HepG2 (cell line): Measurements from ENCODE around the gene CASTOR1. TPM values are rescaled to one million over a fixed set of nuclear protein-coding genes. Genes with fewer than 3 reads are reported as not detected.

Experiments
- ARID2 ChIP-seq: sonication (generic); formaldehyde crosslinking; IDR thresholded peaks from 2 replicates; pipeline ENCODE4 v1.8.1; 2022; ENCODE audit warnings: mild to moderate bottlenecking, missing genetic modification reagents, borderline replicate concordance
- CENPX ChIP-seq: sonication (generic); formaldehyde crosslinking; IDR thresholded peaks from 2 replicates; pipeline ENCODE4 v1.9.0; 2021; ENCODE audit warnings: mild to moderate bottlenecking, missing genetic modification reagents, moderate library complexity
- FOXK2 ChIP-seq: fragments of 450-650 bp; IDR thresholded peaks from 2 replicates; pipeline ENCODE4 v1.6.1; 2016
- HNRNPLL ChIP-seq: fragments of 200-400 bp; formaldehyde crosslinking; IDR thresholded peaks from 2 replicates; pipeline ENCODE4 v1.6.1; 2017; ENCODE audit warnings: mild to moderate bottlenecking, low read depth, low read length; ENCODE audit not compliant: poor library complexity, severe bottlenecking
- MXI1 ChIP-seq: IDR thresholded peaks from 3 replicates; pipeline ENCODE4 v1.6.1; 2012; ENCODE audit warnings: low read depth, low read length, inconsistent platforms, borderline replicate concordance
- TSC22D2 ChIP-seq: sonication (generic); formaldehyde crosslinking; IDR thresholded peaks from 2 replicates; pipeline ENCODE4 v1.5.1; 2020; ENCODE audit warnings: missing genetic modification reagents, mild to moderate bottlenecking, borderline replicate concordance
- ZFP82 ChIP-seq: sonication (generic); formaldehyde crosslinking; IDR thresholded peaks from 2 replicates; pipeline ENCODE4 v1.5.1; 2020; ENCODE audit warnings: mild to moderate bottlenecking, missing genetic modification reagents, borderline replicate concordance
- ZKSCAN1 ChIP-seq: fragments of 150-350 bp; IDR thresholded peaks from 2 replicates; pipeline ENCODE4 v1.6.1; 2014; ENCODE audit warnings: low read length
- ZNF674 ChIP-seq: sonication (generic); formaldehyde crosslinking; IDR thresholded peaks from 2 replicates; pipeline ENCODE4 v1.5.0; 2020; ENCODE audit warnings: low read depth, mild to moderate bottlenecking, missing genetic modification reagents
- ZNF713 ChIP-seq: sonication (generic); formaldehyde crosslinking; IDR thresholded peaks from 2 replicates; pipeline ENCODE4 v1.4.0; 2020; ENCODE audit warnings: mild to moderate bottlenecking, missing genetic modification reagents
- ZNF766 ChIP-seq: sonication (generic); formaldehyde crosslinking; IDR thresholded peaks from 2 replicates; pipeline ENCODE4 v1.5.0; 2020; ENCODE audit warnings: missing genetic modification reagents, borderline replicate concordance
- ZSCAN9 ChIP-seq: IDR thresholded peaks from 2 replicates; pipeline ENCODE4 v1.6.1; 2016; ENCODE audit warnings: borderline replicate concordance
- polyA plus RNA-seq, 8 experiments: library from polyadenylated mRNA; depleted of rRNA in 3 of 8; stranded (reverse) in 7 of 8; unstranded in 1 of 8; fragments of >200 nt; fragmentation: Illumina TruSeq in 4 of 8; extraction: Trizol in 4 of 8; gene quantifications; 2 replicates each; pipeline versions ENCODE4 v1.2.1 to v1.2.3, GENCODE V29; 2011 to 2016; ENCODE audit warnings: low read depth in 4 of 8, missing spikeins in 1 of 8, mixed read lengths in 1 of 8; ENCODE audit not compliant: insufficient read depth in 1 of 8
- total RNA-seq, 5 experiments: library from RNA; depleted of rRNA; stranded (reverse); fragments of >200 nt; fragmentation: Illumina TruSeq; extraction: Trizol; gene quantifications; 2 replicates each; pipeline ENCODE4 v1.2.3, GENCODE V29; 2016; ENCODE audit warnings: low read depth in 1 of 5
- TF ChIP-seq, protein P1 (sequence below): fragments of 450-650 bp; IDR thresholded peaks from 2 replicates; pipeline ENCODE4 v1.6.1; 2016
- TF ChIP-seq, protein P2 (sequence below): sonication (generic); formaldehyde crosslinking; IDR thresholded peaks from 2 replicates; pipeline ENCODE4 v1.4.0; 2020; ENCODE audit warnings: mild to moderate bottlenecking, missing genetic modification reagents
- TF ChIP-seq, protein P3 (sequence below): sonication (generic); formaldehyde crosslinking; IDR thresholded peaks from 2 replicates; pipeline ENCODE4 v1.4.0; 2020; ENCODE audit warnings: missing genetic modification reagents; ENCODE audit errors: not compliant biosample characterization
- TF ChIP-seq, protein P4 (sequence below): sonication (generic); formaldehyde crosslinking; IDR thresholded peaks from 2 replicates; pipeline ENCODE4 v1.4.0; 2020; ENCODE audit warnings: missing genetic modification reagents
- TF ChIP-seq, protein P5 (sequence below): sonication (generic); formaldehyde crosslinking; IDR thresholded peaks from 2 replicates; pipeline ENCODE4 v1.5.1; 2020; ENCODE audit warnings: mild to moderate bottlenecking, missing genetic modification reagents, moderate library complexity
- TF ChIP-seq, protein P6 (sequence below): IDR thresholded peaks from 2 replicates; pipeline ENCODE4 v1.6.1; 2016; ENCODE audit warnings: control low read depth

CASTOR1 gene
- total and polyA plus RNA-seq, 2 of the 13 experiments (the other 11 are each of a cell fraction or from before 2014, with no cell fraction given) = 2.6 to 4.4 TPM

DNA sequence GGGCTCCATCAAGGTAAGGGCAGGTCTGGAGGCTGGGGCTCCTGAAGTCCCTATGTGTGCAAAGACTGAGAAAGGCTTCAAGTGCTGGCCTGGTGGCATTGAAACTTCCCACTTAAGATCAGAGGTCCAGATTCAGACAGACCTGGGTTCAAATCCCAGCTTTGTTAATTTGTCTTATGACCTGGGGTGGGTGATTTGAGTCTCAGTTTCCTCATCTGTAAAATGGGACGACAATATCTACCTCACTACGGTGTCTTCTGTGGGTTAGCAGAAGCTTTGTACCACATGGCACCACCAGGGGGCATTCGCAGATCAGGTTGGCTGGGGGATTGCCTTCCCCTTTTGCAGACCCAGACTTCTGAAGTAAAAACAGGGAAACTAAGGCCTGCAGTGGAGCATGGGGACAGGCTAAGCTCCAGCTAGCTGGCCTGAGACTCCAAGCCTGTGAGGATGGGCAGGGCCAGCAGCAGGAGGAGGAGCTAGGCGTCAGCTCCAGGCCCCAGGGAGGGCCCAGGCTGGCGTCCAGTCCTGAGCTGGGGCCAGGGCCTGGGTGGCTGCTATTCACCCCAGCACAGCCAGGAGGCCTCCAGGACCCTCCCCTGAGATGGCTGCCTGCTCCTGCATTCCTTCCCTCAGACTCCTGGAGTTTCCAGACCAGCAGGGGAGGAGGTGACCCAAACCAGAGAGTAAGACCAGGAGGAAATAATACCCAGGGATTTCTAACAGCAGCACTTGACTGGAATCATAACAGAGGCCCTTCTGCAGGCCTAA is 1.5 kb downstream of the CASTOR1 start (continued):
- TF ChIP-seq, protein P1, sequence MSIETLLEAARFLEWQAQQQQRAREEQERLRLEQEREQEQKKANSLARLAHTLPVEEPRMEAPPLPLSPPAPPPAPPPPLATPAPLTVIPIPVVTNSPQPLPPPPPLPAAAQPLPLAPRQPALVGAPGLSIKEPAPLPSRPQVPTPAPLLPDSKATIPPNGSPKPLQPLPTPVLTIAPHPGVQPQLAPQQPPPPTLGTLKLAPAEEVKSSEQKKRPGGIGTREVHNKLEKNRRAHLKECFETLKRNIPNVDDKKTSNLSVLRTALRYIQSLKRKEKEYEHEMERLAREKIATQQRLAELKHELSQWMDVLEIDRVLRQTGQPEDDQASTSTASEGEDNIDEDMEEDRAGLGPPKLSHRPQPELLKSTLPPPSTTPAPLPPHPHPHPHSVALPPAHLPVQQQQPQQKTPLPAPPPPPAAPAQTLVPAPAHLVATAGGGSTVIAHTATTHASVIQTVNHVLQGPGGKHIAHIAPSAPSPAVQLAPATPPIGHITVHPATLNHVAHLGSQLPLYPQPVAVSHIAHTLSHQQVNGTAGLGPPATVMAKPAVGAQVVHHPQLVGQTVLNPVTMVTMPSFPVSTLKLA = no peak
- TF ChIP-seq ZNF674 (CRISPR knock-in tag) = no peak
- TF ChIP-seq CENPX = no peak
- TF ChIP-seq MXI1 = peak; percentile 33; the same call in 1 of the 3 replicates
- TF ChIP-seq, protein P2, sequence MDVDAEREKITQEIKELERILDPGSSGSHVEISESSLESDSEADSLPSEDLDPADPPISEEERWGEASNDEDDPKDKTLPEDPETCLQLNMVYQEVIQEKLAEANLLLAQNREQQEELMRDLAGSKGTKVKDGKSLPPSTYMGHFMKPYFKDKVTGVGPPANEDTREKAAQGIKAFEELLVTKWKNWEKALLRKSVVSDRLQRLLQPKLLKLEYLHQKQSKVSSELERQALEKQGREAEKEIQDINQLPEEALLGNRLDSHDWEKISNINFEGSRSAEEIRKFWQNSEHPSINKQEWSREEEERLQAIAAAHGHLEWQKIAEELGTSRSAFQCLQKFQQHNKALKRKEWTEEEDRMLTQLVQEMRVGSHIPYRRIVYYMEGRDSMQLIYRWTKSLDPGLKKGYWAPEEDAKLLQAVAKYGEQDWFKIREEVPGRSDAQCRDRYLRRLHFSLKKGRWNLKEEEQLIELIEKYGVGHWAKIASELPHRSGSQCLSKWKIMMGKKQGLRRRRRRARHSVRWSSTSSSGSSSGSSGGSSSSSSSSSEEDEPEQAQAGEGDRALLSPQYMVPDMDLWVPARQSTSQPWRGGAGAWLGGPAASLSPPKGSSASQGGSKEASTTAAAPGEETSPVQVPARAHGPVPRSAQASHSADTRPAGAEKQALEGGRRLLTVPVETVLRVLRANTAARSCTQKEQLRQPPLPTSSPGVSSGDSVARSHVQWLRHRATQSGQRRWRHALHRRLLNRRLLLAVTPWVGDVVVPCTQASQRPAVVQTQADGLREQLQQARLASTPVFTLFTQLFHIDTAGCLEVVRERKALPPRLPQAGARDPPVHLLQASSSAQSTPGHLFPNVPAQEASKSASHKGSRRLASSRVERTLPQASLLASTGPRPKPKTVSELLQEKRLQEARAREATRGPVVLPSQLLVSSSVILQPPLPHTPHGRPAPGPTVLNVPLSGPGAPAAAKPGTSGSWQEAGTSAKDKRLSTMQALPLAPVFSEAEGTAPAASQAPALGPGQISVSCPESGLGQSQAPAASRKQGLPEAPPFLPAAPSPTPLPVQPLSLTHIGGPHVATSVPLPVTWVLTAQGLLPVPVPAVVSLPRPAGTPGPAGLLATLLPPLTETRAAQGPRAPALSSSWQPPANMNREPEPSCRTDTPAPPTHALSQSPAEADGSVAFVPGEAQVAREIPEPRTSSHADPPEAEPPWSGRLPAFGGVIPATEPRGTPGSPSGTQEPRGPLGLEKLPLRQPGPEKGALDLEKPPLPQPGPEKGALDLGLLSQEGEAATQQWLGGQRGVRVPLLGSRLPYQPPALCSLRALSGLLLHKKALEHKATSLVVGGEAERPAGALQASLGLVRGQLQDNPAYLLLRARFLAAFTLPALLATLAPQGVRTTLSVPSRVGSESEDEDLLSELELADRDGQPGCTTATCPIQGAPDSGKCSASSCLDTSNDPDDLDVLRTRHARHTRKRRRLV (CRISPR knock-in tag) = no peak
- TF ChIP-seq ZFP82 = no peak
- no peak for TF ChIP-seq TSC22D2 (CRISPR knock-in tag)
- TF ChIP-seq ARID2 (CRISPR knock-in tag) = no peak
- TF ChIP-seq ZSCAN9 (CRISPR knock-in tag) = no peak
- TF ChIP-seq, protein P3, sequence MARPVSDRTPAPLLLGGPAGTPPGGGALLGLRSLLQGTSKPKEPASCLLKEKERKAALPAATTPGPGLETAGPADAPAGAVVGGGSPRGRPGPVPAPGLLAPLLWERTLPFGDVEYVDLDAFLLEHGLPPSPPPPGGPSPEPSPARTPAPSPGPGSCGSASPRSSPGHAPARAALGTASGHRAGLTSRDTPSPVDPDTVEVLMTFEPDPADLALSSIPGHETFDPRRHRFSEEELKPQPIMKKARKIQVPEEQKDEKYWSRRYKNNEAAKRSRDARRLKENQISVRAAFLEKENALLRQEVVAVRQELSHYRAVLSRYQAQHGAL (CRISPR knock-in tag) = no peak
- TF ChIP-seq ZNF713 (CRISPR knock-in tag) = no peak
- TF ChIP-seq, protein P4, sequence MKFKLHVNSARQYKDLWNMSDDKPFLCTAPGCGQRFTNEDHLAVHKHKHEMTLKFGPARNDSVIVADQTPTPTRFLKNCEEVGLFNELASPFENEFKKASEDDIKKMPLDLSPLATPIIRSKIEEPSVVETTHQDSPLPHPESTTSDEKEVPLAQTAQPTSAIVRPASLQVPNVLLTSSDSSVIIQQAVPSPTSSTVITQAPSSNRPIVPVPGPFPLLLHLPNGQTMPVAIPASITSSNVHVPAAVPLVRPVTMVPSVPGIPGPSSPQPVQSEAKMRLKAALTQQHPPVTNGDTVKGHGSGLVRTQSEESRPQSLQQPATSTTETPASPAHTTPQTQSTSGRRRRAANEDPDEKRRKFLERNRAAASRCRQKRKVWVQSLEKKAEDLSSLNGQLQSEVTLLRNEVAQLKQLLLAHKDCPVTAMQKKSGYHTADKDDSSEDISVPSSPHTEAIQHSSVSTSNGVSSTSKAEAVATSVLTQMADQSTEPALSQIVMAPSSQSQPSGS = no peak
- TF ChIP-seq, protein P5, sequence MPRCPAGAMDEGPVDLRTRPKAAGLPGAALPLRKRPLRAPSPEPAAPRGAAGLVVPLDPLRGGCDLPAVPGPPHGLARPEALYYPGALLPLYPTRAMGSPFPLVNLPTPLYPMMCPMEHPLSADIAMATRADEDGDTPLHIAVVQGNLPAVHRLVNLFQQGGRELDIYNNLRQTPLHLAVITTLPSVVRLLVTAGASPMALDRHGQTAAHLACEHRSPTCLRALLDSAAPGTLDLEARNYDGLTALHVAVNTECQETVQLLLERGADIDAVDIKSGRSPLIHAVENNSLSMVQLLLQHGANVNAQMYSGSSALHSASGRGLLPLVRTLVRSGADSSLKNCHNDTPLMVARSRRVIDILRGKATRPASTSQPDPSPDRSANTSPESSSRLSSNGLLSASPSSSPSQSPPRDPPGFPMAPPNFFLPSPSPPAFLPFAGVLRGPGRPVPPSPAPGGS (CRISPR knock-in tag) = no peak; the same call in 1 of the 2 replicates
- TF ChIP-seq, protein P6, sequence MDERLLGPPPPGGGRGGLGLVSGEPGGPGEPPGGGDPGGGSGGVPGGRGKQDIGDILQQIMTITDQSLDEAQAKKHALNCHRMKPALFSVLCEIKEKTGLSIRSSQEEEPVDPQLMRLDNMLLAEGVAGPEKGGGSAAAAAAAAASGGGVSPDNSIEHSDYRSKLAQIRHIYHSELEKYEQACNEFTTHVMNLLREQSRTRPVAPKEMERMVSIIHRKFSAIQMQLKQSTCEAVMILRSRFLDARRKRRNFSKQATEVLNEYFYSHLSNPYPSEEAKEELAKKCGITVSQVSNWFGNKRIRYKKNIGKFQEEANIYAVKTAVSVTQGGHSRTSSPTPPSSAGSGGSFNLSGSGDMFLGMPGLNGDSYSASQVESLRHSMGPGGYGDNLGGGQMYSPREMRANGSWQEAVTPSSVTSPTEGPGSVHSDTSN = no peak
- no peak for TF ChIP-seq ZNF766 (CRISPR knock-in tag)
- TF ChIP-seq ZKSCAN1 = no peak
- TF ChIP-seq FOXK2 = no peak
- no peak for TF ChIP-seq HNRNPLL
